GM18511 (cell line): ENCODE data around the gene PIANP.
"Not testable (repeated sequence)": the region's sequence is repeated elsewhere in the genome, so short reads cannot be mapped to it uniquely, and the experiment has no call there.

ENCODE experiments used
- ATAC-seq: cut with Tn5 transposase; IDR thresholded peaks from one replicate; pipeline ENCODE4 v1.9.1; 2021; ENCODE audit warnings: mild to moderate bottlenecking, moderate library complexity; ENCODE audit not compliant: unreplicated experiment

PIANP gene

DNA sequence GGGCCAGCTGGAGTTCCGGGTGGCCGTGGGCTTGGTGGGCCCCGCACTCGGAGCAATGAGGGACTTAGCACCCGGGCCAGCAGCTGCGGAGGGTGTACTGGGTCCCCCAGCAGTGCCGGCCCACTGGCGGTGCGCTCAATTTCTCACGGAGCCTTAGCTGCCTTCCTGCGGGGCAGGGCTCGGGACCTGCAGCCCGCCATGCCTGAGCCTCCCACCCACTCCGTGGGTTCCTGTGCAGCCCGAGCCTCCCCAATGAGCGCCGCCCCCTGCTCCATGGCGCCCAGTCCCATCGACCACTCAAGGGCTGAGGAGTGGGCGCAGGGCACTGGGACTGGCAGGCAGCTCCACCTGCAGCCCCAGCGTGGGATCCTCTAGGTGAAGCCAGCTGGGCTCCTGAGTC lies 7.7 kb upstream of the PIANP start:
- not testable (repeated sequence) for ATAC-seq

DNA sequence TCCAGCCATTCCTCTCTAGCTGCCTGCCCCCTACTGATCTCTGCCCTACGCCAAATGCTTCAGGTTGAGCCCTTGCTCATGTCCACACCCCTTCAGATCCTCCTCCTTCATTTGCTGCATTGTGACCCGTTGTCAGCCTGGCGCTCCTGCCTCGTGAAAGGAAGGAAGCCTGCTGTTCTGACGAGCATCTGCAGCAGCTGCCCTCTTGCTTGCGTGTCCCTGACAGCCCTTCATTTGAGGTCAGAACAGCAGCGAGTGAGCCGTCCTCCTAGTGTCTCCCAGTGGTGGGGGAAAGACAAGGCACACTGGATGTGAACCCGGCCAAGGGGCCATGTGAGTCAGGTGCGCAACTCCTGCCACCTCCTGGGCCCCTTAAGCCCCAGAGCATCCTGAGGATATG lies 3.0 kb upstream of the PIANP start:
- no peak for ATAC-seq

DNA sequence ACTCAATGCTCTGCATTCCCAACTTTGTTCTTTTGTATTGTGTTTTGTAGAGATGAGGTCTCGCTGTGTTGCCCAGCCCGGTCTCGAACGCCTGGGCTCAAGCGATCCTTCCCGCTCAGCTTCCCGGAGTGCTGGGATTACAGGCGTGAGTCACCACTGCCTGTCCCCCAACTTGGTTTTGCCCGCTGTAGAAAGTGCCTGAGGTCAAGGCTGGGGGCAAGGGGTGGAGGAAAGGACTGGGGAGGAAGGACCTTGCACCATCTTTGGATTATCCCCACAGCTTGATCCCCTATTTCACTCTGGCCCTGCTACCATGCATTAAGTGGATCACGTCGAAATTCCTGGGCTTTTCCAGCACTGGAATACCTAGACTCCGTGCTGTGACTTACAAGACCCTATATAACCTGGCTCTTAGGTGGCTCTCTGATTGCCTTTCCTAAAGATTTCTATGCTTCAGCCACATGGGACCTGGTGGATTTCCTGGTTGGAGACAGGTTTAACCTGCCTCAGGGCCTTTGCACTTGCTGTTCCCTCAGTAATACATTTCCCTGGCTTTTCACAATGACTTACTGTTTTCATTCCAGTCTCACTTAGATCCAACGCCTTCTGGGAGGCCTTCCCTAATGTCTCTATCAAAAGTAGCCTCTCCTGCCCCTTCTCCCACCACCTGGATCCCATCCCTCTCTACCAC lies 608 bp upstream of the PIANP start:
- ATAC-seq: no peak

DNA sequence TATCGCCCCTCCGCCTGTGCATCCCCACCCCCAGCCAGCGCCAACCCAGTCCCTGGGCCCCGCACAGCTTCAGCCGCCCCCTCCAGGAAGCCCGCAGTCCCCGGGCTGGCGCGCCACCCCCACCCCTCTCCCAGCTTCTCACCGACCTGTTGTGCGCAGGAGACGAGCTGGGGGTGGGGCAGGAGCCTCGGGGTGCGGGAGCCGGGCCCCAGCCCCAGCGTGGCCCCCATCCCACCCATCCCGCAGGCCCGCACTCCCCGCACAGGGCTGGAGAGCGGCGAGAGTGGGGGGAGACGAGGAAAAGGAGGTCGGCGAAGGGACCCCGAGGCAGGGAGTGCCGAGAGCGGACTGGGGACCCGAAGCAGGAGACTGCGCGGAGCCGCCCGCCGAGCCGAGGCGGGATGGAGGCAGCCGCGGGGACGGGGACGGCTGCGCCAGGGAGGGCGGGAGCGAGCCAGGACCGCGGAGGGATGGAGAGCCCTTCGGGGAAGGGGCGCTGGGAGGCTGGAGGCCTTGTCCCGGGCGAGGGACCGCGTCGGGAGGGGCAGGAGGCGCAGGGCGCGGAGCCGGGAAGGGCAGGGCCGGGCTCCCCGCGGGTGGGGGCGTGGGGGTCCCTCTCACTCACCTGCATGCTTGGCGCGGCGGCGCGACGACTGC lies 498 bp downstream of the PIANP start:
- no peak for ATAC-seq

DNA sequence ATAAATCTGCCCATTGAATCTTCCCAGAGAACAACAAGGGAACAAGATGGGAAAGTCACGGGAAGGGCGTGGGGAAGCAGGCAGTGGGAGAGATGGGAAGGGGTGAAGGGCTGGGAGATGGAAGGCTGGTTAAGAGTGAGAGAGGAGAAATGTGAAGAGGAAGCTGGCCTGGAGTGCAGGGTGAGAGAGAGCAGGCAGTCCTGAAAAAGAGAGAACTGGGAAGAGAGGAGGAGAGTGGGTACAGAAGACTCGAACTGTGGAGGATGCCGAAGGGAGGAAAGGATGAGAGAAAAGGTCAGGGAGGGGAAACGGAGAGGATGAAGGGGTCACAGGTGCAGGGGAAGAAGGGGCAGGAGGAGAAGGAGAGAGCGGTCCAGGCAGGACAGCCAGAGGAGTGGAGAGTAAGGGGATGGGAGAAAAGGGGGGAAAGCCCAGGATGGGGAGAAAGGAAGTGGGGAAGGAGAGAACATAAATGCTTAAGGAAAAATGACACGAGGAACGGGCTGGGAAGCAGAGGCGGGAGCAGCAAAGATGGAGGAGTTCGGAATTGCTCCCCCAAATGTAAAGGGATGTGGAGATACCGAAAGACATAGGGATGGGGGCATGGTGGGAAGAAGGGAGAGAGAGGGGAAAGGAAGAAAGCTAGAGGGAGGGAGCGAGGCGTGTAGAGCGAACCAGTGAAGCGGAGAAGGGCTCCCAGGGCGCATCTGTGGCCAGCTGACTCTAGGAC lies 1.2 kb downstream of the PIANP start:
- ATAC-seq: no peak

DNA sequence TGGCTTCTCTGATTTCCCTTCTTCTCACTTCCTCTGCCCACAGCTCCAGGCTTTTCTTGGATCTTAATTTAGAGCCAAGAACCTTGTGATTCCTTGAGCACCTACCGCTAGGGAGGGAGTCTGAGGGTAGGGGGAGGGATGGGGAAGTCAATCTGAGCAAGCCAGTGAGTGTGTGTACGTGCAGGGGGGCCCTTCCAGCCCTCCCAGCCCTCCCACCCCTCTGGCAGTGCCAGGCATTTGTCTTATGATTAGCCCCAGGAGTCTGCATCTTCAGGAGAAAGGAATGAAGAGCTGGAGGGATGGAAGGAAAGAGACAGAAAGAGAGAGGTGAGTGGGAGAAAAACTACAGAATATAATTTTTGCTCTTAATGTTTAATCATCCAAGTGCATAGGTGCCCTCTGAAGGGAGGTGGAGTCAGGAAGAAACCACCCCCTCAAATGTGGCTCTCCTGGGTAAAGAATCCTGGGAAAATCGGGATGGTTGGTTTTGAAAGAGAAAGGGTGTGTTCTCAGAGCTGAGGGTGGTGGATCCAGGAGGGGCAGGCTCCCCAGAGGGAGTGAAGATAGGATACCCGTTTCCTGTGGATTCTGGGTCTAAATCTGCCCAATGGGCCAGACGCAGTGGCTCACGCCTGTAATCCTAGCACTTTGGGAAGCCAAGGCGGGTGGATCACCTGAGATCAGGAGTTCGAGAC lies 2.1 kb downstream of the PIANP start:
- no peak for ATAC-seq

DNA sequence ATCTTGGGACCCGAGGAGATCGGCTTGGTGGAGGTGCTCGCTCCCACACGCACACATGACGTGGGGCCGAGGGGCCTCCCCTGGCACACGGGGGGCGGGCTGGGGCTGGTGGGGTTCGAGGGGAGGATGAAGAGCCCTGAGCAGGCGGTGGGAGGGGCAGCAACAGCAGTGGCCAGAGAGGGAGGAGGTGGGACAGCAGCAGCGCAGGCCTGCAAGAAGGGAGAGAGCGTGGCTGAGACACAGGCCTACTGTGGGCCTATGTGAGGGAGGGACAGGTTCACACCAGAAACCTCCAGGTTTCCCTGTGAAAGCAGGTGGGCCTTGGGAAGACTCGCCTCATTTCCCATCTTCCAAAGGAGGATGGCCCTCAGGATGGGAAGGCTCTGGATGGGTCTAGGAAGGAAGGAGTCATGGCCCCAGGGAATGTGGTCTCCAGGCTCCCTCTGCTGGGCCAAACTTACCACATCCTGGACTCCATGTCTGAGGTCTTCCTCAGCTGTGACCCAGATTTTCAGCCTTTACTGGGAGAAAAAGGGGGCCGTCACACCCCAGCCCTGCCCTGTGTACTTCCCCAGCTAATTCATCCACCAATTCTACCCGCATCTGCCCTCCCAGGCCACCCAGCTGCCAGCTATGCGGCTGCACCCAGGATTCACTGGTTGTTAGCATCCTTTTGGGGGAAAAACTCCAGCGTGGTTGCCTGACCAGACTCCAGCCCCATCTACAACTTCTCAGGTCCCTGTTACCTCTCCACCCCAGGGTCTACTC lies 2.8 kb downstream of the PIANP start:
- no peak for ATAC-seq

DNA sequence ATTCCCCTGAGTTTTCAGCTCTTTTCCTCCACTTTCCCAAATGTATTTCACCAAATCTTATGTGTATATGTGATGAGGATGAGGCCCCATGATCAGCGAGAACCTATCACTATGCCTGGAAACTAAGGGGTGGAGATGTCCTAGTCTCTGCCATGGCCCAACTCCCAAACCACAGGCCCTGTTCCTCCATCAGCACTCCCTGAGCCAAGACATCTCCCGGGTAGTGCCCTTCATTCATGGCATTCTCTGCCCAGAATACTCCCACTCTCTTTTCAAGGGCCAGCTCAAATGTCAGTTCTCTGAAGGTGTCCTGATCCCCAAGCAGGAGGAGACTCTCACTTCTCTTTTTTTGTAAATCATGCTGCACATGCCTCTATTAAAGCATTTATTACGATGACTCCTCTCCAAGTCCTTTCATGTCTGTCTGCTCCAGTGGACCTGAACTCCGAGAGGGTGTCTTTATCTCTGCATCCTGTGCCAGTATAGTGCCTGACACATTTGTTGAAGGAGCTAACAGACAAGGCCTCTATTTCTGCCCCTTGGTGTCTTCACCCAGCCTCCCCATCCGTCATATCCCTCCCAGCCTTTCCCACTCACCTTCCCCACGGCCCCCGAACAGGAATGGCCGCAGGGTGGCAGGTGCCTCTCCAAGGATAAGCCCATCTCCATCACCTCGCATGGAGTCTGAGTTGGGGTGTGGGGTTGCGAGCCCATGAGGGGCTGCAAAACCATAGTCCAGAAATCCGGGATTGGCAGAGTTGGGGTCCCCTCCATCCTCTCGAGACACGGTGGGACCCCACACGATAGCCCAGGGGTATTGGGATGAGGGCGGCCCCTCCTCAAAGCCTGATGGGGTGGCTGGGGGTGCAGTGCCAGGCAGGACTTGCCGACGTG lies 3.7 kb downstream of the PIANP start:
- ATAC-seq: peak; percentile 51

DNA sequence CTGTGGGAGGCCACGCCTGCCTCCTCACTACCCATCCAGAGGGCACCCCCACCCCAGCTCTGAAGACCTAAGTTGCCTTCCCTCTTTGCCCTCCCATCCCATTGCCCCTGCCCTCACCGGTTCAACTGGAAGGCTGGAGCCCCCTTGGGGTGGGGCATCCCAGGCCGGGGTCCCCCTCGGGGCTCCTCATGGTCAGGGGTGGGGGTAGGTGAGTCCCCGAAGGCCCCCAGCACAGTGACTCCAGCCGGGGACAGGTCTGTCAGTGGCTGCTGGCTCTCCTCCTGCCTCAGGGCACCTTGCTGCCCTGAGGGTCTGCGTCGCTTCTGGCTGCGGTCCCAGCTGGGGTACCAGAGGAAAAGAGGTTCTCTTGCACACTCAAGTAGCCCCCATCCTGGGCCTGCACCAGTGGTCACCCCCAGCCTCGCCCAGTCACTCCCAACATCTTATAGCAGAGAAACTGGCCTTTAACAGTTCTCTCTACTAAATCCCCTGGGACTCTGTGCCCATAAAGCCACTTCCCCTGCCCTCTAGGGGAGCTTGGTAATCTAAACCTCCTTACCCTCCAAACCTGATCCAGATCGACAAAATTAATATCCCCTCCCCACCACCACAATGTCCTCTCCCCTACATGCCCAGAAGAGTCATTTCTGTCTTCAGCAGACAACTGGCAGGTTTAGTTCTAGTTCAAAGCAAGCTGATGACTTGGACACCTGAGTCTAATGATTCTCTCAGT lies 5.1 kb downstream of the PIANP start:
- no peak for ATAC-seq

DNA sequence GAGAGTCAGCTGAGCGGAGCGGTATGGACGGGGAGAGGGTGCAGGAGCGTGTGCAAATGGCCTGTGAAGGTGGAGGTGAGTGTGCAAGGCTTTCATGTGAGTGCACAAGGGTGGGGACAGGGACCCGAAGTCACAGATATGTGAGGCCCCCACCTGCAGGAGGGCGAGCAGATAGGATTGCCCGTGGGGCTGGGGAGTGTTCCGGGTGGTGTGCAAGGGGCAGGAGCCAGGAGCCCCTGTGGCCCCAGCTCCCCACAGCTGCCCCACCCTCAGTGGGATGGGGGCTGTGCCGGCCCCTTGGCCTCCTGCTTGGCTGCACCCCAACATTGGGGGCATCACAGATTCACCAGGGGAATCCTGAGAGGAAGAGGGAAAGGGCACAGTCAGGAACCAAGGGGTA lies 5.9 kb downstream of the PIANP start:
- no peak for ATAC-seq

DNA sequence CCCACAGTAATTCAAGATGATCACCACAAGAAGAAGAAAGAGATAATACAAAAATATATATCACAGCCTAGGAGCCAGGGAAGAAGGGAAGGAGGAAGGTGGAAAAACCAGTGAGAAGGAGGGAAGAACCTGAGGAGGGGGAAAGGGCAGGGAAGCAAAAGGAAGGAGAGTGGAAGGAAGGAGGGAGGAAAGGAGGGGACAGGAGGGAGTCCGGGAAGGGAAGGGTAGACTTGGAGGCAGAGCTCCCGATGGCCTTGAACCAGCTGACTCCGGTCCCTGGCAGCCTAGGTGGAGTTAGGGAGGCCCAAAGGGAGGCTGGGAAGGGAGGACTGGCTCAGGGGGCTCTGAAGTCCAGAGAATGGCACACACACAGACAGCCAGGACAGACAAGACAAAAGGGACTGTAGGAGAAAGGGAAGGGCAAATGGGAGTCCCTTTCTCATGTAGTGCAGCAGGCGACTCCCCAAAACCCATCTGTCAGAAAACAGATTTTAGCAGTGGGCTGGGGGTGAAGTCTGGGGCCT lies 6.7 kb downstream of the PIANP start:
- no peak for ATAC-seq

DNA sequence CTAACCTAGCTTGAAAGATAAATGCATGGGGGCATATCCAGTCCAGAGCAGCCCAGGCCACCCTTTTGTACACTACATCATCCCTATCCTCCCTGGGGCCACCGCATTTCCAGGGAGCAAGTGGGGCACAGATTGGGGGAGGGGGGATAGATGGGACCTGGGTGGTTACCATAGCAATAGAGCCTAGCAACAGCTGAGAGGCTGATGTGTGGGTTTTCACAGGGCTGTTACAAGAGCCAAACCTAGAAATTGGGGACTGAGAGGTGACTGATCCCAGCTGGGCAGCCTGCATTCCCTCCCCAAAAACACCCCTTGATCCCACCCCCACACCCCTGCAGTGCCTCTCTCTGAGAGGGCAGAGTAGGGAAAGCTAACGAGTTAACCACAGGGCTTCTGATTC lies 7.7 kb downstream of the PIANP start:
- ATAC-seq: no peak

DNA sequence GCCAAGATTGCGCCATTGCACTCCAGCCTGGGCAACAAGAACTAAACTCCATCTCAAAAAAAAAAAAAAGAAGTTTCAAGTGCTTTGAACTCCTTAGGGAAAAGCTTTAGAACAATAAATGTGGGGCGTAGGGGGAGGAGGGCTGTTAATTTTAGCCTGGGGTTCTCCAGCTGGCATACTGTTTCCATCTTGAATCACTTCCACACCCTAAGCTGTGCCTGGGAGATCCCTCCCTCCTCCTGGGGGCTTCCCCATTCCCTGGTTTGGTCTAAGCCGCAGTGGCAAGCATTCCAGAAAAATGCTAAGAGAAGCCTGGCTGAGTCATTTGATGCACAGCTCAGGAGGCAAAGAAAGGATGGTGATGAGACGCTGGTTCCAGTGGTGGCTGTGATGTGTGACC lies 9.1 kb downstream of the PIANP start:
- no peak for ATAC-seq

DNA sequence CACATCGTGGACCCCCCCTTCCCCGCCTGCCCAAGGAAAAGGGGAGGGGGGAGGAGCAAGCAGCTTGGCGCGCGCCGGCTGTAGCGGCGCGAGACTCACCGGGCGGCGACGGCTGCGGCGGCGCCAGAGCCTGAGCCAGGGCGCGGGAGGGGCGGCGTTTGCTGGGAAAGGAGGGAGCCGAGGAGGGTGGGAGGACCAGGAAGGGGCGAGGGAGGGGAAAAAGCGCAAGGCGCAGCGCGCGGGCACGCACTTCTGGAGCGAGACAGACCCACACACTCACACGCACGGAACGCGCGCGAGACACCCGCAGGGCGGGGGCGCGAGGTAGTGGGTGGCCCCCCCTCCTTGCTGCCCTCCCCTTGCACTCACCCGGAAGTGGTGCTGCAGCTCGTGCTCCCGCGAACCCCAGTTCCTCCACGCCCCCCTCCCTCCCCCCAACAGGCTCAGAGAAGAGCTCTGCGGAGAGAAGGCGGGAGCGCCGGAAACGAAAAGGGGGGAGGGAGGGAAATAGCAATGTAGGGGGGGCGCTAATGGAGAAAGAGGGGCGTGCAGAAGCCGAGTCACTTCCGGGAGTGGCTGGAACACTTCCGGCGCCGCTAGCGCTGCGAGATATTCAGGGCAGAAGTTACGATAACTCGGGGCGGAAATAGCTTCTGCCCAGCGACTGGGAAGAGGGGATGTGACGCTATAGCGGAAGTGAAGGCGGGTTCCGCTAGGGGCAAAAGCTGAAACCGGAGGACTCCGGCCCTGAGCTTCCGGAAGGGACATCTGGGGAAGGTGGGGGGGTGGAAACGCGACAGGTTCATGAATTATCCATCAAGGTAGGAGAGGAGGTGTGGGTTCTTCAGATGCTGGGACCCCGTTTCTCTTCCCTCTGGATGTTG lies 11.4 kb downstream of the PIANP start, which contains the start of gene ZNF384:
ZNF384 (minus strand) TSS at position 377 of the 884 bp plus-strand sequence. CDS start 9,855 bp downstream, outside the sequence.
- peak; percentile 87 for ATAC-seq

DNA sequence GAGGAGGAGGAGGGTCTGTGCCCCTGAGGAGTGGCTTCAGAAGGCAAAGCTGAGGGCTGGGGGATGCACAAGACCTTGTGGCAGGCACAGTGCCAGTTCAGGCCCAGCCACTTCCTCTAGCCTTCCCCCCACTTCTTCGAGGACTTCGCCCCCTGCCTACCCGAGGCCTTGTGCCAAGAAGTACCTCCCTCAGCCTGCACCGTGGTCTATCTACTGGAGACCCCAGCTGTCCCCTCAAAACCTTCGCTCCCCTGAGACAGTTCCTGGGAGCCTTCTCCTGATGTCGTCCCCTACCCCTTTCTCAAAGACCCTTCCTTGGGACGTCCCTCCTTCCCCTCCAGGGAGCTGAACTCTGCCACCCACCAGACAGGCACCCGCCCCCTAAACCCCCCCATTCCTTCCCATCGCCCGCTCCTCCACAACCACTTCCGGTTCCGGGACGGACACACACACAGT lies 12.0 kb downstream of the PIANP start:
- peak; percentile 3 for ATAC-seq

DNA sequence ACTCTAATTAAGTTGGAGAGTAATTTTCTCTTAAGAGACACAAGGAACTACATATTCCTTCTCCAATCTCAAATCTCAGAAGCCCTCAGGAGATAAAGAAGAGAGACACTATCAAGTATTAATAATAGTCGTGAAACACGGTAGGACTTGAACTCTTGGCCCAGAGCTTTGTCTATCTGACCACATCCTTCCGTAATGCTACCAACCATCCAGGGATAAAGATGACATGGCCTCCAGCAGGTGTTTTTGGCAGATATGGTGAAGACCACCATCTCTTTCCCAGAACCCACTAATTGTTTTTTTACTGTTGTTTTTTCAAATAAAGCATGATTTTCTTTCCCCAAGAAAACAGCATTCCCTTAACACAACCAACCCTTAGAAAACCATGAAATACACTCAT lies 14.8 kb downstream of the PIANP start:
- ATAC-seq: no peak

DNA sequence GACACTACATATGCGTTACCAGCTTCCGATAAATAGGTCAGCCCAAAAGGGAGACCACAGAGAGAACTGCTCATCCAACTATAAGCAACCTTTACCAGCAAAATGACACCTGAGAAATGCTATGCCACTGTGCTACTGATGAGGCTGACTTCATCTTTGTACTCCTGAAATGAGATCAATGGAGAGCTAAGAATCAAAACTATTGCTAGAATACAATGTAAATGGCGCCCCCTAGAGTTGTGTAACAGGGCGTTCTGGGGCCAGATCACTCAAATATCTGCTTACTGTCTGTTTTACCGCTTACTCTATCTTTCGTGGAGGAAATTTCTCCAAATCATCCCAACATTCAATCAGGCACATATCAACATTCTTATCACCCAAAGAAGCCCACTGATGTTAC lies 16.0 kb downstream of the PIANP start:
- ATAC-seq: no peak

DNA sequence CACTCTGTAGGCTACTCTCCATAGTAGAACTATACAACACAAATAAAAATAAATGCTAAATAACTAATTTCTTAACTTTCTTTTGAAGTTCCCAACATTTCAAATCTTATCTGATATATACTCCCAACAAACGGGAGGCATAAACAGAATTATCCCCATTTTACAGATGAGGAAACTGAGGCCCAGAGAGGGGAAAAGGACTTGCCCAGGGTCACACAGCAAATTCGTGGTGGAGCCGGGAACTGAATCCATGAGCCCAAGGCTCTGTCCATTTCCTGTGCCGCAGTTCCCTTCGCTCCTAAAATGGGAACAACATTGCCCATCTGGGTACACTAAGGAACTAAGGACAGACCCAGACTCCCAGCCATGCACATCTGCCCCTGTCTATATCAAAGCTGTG lies 23.7 kb downstream of the PIANP start:
- no peak for ATAC-seq
